NCI-H526 treated with DMSO at 0.1 percent for 48 hours (cell line): Measurements from ENCODE around the gene ADCK1.
"Not testable (repeated sequence)": the region's sequence is repeated elsewhere in the genome, so short reads cannot be mapped to it uniquely, and the experiment has no call there.

Source experiments
- DNase-seq: peaks from one replicate; lab custom pipeline; 2025; lab: John Stamatoyannopoulos, UW

ADCK1 gene

GRCh38 chr14:77902811-77903210, 102.9 kb downstream of the ADCK1 start:
- no peak for DNase-seq

- no peak for DNase-seq
Observed at GRCh38 chr14:77903221-77903620, 103.3 kb downstream of the ADCK1 start.

GRCh38 chr14:77903937-77904617, 104.2 kb downstream of the ADCK1 start:
- DNase-seq, result no peak

- no peak for DNase-seq
Observed at GRCh38 chr14:77906446-77906845, 106.5 kb downstream of the ADCK1 start.

- no peak for DNase-seq
Observed at GRCh38 chr14:77908847-77909246, 108.9 kb downstream of the ADCK1 start.

GRCh38 chr14:77909911-77910310, 110.0 kb downstream of the ADCK1 start:
- no peak for DNase-seq

GRCh38 chr14:77910506-77910905, 110.6 kb downstream of the ADCK1 start:
- no peak for DNase-seq

- no peak for DNase-seq
Observed at GRCh38 chr14:77911356-77911755, 111.4 kb downstream of the ADCK1 start.

- DNase-seq, result no peak
Observed at GRCh38 chr14:77912754-77913556, 113.0 kb downstream of the ADCK1 start.

- DNase-seq, result no peak
Observed at GRCh38 chr14:77914073-77914721, 114.3 kb downstream of the ADCK1 start.

- DNase-seq, result not testable (repeated sequence)
Observed at GRCh38 chr14:77915390-77915789, 115.5 kb downstream of the ADCK1 start.

GRCh38 chr14:77917491-77918201, 117.7 kb downstream of the ADCK1 start:
- no peak for DNase-seq

GRCh38 chr14:77918448-77918847, 118.5 kb downstream of the ADCK1 start:
- DNase-seq, result peak; percentile 89

GRCh38 chr14:77920312-77920711, 120.4 kb downstream of the ADCK1 start:
- no peak for DNase-seq

GRCh38 chr14:77921818-77922217, 121.9 kb downstream of the ADCK1 start:
- DNase-seq, result no peak

GRCh38 chr14:77923131-77923936, 123.4 kb downstream of the ADCK1 start:
- DNase-seq, result no peak

GRCh38 chr14:77924141-77924948, 124.4 kb downstream of the ADCK1 start:
- DNase-seq, result no peak

- no peak for DNase-seq
Observed at GRCh38 chr14:77926942-77927341, 127.0 kb downstream of the ADCK1 start.

GRCh38 chr14:77931441-77931840, 131.5 kb downstream of the ADCK1 start:
- DNase-seq, result no peak

- no peak for DNase-seq
Observed at GRCh38 chr14:77936138-77936639, 136.3 kb downstream of the ADCK1 start.
